GM19324 (cell line): ENCODE data around the gene MTG2.

Experiments
- ATAC-seq: cut with Tn5 transposase; IDR thresholded peaks from one replicate; pipeline ENCODE4 v1.9.1; 2021; ENCODE audit warnings: mild to moderate bottlenecking, moderate library complexity; ENCODE audit not compliant: unreplicated experiment, low FRiP score

The MTG2 gene

DNA sequence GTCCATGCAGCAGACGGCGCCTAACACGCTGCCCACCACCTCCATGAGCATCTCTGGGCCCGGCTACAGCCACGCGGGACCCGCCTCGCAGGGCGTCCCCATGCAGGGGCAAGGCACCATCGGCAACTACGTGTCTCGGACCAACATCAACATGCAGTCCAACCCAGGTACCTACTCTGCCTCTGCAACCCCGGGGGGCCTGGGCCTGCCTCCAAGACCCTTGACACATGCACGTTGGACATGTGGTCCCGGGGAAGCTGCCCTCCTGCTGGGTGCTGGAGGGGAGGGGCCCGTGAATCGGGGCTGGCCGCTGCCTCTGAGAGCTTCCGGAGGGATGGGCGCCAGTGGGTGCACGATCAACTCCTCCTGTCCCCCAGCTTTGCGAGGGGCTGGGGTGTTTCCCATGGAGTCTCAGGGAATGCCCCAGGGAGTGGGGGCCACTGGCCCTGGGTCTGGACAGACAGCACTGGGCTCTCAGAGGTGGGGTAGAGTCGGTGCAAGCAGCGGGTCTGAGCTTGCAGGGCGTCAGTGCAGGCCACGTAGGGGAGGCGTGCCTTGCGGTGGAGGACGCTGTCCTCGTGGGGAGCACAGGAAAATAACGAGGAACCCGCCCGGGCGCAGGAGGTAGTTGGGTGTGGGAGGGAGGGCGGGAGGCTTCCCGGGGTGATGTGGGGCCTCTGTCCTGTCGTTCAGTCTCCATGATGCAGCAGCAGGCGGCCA, 19.9 kb upstream of the MTG2 start:
- no peak for ATAC-seq

GRCh38 chr20:62163485-62163865, 19.4 kb upstream of the MTG2 start:
- ATAC-seq = no peak

DNA sequence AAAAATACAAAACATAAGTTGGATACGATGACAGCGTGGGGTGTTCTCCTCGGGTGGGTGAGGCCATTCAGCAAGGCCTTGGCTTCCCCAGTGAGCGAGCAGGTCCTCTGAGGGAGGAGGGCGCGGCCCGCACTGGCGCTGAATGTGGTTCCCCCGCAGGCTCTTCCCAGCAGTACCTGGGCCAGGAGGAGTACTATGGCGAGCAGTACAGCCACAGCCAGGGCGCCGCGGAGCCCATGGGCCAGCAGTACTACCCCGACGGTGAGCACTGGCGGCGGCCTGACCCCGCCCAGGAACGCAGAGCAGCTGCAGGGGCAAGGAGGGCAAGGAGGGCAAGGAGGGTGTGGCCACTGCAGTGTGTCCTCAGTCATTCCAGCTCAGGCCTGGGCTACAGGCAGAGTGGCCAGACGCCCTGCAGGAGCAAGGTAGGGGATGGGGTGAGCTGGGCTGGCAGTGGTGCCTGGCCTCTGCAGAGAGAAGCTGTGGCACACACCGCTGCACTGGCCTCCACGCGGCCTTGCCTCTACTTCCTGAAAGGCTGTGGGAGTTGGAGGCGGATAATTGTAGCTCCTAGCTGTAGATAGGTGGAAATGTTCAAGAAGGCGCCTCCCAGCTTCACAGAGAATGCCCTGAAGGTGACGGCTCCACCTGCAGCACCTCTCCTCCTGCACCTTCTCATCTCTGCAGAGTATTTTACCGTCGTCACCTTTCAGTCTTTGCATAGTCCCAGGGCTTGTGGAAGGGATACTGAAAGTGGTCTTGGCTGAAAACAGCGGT, 18.7 kb upstream of the MTG2 start:
- ATAC-seq = no peak

- ATAC-seq = no peak
Measured at GRCh38 chr20:62164879-62165761, 17.7 kb upstream of the MTG2 start.

DNA sequence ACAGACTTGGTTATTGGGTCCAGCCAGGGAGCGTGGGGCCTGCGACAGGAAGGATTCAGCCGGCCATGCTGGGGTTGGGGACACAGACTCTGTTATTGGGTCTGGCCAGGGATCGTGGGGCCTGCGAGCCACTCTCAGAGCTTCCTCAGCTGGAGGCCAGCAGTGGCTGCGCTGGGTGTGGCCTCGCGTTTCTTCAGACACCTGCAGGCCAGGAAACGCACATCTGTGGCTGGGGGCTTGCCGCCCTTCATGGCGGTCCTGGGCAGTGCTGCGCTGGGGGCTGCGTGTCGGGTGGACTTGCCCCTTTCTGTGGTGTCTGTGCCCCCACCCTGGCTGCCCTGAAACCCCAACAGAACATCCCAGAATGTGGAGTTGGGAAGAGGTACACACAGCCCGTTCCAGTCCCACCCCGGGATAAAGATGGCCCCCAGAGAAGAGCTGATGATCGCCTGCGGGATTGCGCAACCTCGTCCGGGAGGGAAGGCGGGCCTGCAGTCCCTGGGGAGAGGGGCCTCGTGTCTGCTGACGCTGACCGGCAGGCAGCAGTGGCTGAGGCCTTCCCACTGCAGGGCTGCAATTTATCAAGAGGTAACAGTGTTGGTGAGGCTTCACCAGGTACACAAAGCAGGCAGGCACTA, 16.9 kb upstream of the MTG2 start:
- no peak for ATAC-seq

DNA sequence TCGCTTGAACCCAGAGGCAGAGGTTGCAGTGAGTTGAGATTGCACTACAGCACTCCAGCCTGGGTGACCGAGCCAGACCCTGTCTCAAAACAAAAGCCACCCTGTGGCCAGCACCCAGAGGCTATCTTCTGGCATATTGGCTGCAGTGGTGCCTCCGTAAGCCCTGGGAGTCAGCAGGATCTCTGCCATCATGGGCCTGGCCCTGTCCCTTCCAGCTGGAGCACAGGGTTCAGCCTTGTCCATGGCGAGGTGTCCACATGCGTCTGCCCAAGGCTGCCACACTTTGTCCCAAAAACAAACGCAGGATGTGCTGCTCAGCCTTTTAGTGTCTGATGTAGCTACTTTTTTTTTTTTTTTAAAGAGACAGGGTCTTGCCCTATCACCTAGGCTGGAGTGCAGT, 15.4 kb upstream of the MTG2 start:
- ATAC-seq = no peak

DNA sequence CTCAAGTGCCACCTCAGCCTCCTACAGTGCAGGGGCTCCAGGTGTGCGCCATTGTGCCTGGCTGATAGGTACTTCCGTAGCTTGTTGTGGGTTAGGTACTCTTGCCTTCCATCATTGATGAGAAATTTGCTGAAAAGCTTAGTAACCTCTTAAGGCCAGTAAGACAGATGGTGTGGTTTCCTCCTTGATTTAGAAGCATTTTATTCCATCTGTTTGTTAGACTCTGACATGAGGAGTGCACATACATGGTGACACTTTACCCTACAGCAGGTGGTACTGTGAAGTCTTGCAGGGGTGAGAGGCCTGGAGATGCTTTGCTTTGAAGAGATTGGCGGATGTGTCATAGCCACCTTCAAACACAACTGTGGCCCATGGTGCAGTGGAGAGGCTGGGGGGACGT, 14.8 kb upstream of the MTG2 start:
- no peak for ATAC-seq

DNA sequence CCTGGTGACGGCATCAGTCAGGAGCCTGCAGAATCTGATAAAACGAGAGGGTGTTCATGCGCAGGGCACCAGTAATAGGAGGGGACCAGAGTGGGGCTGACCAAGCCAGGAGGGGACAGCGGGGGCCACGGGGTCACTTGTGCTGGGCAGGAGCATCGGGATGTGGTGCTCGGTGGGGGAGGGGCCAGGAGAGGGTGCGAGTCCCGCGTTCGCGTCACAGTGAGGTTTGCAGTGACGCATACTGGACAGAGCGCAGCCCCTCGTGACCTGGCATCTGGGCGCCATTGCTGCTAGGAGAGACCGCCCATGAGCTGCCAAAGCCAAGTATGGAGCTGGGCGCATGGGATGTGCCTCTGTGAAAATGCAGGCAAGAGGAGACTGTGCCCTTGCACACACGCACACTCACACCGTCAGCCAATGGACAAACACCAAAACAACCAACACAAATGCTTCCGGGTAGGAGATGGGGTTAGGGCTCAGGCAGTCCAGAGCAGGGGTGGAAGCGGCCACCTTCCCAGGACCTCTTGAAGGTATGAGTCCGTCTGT, 13.9 kb upstream of the MTG2 start:
- ATAC-seq = no peak

- no peak for ATAC-seq
Measured at GRCh38 chr20:62170536-62170935, 12.3 kb upstream of the MTG2 start.

GRCh38 chr20:62171245-62171644, 11.6 kb upstream of the MTG2 start:
- ATAC-seq = no peak

DNA sequence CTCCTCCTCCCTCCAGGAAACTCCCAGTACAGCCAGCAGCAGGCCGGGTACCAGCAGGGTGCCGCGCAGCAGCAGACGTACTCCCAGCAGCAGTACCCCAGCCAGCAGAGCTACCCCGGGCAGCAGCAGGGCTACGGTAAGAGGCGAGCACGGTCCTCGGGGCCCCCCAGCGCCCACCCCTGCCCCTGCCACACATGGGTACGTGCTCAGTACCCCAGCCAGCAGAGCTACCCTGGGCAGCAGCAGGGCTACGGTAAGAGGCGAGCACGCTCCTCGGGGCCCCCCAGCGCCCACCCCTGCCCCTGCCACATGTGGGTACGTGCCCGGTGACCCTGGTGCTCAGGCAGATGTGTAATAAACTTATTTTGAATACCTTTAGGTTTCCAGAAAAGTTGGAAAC, 10.2 kb upstream of the MTG2 start:
- ATAC-seq = no peak

- no peak for ATAC-seq
Measured at GRCh38 chr20:62174021-62174804, 8.6 kb upstream of the MTG2 start.

GRCh38 chr20:62174870-62175624, 7.8 kb upstream of the MTG2 start:
- ATAC-seq = no peak

DNA sequence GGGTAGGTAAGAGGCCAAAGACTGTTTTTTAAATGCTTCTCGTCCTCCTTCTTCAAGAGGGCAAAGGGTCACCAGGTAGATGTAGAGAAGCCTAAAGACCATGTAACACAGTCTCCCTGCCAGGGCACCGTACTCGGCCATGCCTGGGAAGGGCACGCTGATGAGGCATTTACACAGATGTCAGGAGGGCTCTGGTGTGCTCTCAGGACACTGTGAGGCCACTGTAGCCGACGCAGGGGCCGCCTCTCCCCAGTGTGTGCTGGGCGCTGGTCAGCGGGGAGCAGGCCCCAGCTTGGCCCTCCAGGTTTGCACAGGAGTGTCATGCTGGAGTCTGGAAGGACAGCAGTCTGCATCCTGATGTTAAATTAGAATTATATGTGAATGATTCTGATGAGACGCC, 7.1 kb upstream of the MTG2 start:
- no peak for ATAC-seq

DNA sequence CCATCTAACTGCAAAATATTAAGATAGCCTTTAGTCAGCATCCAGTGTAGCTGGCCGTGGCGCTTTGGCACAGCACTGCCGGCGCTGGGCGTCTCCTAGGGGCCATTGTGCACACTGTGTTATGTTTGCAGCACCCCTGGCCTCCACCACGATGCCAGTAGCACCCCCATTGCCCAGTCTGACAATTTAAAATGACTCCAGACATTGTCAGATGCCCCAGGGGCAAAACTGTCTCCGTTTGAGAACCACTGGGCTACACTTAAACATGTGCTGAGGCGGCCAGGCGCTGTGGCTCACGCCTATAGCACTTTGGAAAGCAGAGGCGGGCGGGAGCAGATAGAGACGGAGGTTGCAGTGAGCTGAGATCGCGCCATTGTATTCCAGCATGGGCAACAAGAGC, 6.0 kb upstream of the MTG2 start:
- ATAC-seq = no peak

GRCh38 chr20:62177307-62177706, 5.5 kb upstream of the MTG2 start:
- ATAC-seq = no peak

DNA sequence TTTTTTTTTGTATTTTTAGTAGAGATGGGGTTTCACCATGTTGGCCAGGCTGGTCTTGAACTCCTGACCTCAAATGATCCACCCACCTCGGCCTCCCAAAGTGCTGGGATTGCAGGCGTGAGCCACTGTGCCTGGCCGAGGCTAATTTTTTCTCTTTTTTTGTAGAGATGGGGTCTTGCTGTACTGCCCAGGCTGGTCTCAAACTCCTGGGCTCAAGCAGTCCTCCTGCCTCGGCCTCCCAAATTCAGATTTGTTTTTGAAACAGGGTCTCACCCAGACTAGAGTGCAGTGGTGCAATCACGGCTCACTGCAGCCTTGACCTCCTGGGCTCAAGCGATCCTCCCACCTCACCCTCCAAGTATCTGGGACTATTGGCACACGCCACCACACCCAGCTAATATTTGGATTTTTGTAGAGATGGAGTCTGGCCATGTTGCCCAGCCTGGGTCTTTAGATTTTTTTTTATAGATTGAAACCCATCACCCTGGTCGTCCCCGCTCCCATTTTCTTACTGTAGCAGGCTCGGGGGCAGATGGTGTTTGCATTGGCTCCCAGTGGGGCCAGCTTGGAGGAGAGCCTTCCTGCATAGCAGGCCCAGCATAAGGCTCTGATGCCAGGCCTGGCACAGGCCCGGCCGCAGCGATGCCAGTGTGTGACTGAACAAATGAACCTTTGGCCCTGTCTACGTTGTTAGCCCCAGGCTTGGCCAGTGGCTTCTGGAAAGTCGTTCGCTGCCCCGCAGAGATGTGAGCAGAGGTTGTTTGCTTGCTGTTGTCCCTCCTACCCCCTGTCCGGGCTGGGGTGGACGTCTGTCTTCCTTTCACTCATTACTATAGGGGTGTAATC, 4.3 kb upstream of the MTG2 start:
- ATAC-seq = no peak

- ATAC-seq = no peak
Measured at GRCh38 chr20:62179162-62179504, 3.7 kb upstream of the MTG2 start.
